Thyroid gland (tissue), 4 donors: ENCODE results near the gene ABHD12. TPM values are rescaled to one million over a fixed set of nuclear protein-coding genes. Genes with fewer than 3 reads are reported as not detected.

ENCODE experiments used
- DNase-seq, 2 donors: peaks; one replicate each; pipeline ENCODE4 v3.0.0-alpha.2; 2019
- H3K27ac ChIP-seq, 3 donors: fragments of 200-600 bp; sonication (generic); 1 replicate in 2 of 3; 2 replicates in 1 of 3; pipeline ENCODE4 v1.5.1; 2016 to 2019; ENCODE audit warnings: mild to moderate bottlenecking in 1 of 3, moderate library complexity in 1 of 3
- H3K27me3 ChIP-seq: fragments of 200-600 bp; sonication (generic); one replicate; pipeline ENCODE4 v1.5.1; 2019
- H3K36me3 ChIP-seq, 2 donors: fragments of 200-600 bp; sonication (generic); one replicate each; pipeline ENCODE4 v1.5.1; 2016 to 2019
- H3K4me1 ChIP-seq, 2 donors: fragments of 200-600 bp; sonication (generic); one replicate each; pipeline ENCODE4 v1.5.1; 2017 to 2019
- H3K4me3 ChIP-seq, 3 donors: fragments of 200-600 bp; sonication (generic); replicated peaks in 1 of 3; 1 replicate in 2 of 3; 2 replicates in 1 of 3; pipeline ENCODE4 v1.5.1; 2016; ENCODE audit warnings: mild to moderate bottlenecking in 1 of 3
- H3K9me3 ChIP-seq: fragments of 200-600 bp; sonication (generic); one replicate; pipeline ENCODE4 v1.5.1; 2017
- POLR2A ChIP-seq, 2 donors: fragments of 450-650 bp; IDR thresholded peaks; one replicate each; pipeline ENCODE4 v1.6.1; 2017; ENCODE audit warnings: antibody characterized with exemption in 2 of 2, mild to moderate bottlenecking in 2 of 2, moderate library complexity in 1 of 2
- WGBS, 2 donors: methylation state at CpG; one replicate each; pipeline ENCODE4 v1.1.5; 2017; 5-methylcytosine and 5-hydroxymethylcytosine counted together
- intact Hi-C: fragments of 100-400 bp; cut with DNase I; formaldehyde crosslinking; loops from one replicate; pipeline ENCODE4 v1.15.1; 2023
- total RNA-seq, 4 donors: library from RNA; depleted of rRNA; stranded (reverse); fragments of >200 nt; gene quantifications; one replicate each; pipeline ENCODE4 v1.2.3, GENCODE V29; 2016
- TF ChIP-seq, protein P1 (sequence below), 6 experiments: fragments of 200-600 bp in 3 of 6; fragments of 450-650 bp in 3 of 6; sonication (generic) in 3 of 6; IDR thresholded peaks; one replicate each; pipeline ENCODE4 v1.5.1; 2016 to 2019; ENCODE audit warnings: antibody characterized with exemption in 6 of 6, mild to moderate bottlenecking in 2 of 6, inconsistent platforms in 1 of 6, moderate library complexity in 1 of 6

ABHD12 gene
- 100 to 1,000 TPM; 103 to 212 (median 179) TPM for total RNA-seq

DNA sequence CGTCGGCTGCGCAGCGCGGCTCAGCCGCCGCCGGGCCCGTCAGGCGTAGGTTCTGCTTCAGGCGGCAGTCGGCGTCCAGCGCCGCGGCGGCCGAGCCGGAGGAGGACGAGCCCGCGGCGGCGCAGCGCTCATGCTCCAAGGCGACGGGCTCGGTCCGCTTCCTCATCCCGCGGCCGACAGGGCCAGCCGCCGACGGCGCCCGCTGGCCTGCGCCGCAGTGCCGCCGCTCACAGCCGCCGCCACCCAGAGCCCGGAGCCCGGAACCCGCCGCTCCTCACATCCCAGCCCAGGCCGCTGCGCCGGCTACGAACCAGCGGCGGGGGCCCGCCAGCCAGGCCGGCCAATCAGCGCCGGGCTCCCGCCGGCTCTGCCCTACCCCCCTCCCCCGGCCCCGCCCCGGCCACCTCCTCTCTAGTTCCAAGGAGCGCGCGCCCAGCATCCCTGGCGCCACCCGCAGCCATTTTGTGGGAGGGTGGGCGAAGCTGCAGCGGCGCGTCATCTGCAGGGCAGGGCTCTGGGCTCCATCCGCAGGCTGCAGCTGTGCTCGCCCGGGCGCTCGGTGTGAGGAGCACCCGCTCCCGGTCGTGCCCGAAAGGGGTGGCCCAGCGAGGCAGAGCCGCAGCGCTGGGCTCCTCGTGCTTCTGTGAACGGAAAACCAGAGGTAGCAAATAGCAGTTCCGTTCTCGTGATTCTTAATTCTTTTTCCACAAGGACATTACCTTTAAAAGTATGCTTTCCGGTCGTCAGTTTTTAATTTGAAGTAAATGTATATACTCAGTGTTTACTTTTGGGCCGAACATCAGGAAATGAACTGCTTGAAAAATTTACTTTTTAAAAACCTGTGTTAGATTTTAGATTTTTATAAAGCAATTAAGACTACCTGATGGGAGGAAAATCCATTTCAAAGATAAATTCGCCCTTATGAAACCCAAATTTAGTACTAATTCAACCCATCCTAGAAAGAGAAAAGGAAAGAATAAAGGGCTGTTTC is at the start of gene ABHD12:
TSS of gene ABHD12 (minus strand) at position 298 of the 991 bp plus-strand sequence. CDS start at position 166, 132 bp downstream.
- TF ChIP-seq POLR2A (IDR thresholded peaks at IDR 0.05): peak; percentile 72 to 94
- TF ChIP-seq, protein P1, sequence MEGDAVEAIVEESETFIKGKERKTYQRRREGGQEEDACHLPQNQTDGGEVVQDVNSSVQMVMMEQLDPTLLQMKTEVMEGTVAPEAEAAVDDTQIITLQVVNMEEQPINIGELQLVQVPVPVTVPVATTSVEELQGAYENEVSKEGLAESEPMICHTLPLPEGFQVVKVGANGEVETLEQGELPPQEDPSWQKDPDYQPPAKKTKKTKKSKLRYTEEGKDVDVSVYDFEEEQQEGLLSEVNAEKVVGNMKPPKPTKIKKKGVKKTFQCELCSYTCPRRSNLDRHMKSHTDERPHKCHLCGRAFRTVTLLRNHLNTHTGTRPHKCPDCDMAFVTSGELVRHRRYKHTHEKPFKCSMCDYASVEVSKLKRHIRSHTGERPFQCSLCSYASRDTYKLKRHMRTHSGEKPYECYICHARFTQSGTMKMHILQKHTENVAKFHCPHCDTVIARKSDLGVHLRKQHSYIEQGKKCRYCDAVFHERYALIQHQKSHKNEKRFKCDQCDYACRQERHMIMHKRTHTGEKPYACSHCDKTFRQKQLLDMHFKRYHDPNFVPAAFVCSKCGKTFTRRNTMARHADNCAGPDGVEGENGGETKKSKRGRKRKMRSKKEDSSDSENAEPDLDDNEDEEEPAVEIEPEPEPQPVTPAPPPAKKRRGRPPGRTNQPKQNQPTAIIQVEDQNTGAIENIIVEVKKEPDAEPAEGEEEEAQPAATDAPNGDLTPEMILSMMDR (IDR thresholded peaks at IDR 0.05): peak in 1 of 6 experiments; percentile 3
- peak; percentile 97 to 98 for DNase-seq
- intact Hi-C loops: loop anchor here (10.0 kb wide), 1 partner anchor 196 kb away; the partner anchor contains the start of gene ENTPD6

DNA sequence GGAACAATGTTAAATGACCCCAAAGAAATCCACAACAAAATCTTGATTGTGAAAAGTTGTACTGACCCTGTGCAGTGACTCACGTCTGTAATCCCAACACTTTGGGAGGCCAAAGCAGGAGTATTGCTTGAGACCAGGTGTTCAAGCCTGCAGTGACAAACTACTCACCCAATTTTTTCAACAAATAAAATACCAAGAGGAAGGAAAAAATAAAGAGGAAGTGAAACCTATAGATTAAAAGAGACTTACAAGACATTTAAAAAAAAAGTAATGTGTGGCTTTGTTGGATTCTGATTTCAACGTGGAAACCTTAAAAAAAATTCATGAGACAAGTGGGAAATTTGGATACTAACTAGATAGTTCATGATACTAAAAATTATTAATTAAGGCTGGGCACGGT is 48.7 kb upstream of the ABHD12 start:
- Histone ChIP-seq H3K4me1 (peaks cover 0 to 6% of the 10 kb centered on the region in 2 donors), H3K36me3 (no peaks in the 10 kb centered on the region), H3K27ac (no peak overlapping the region), H3K9me3 (no peaks in the 10 kb centered on the region), H3K27me3 (no peaks in the 10 kb centered on the region), H3K4me3 (no peak overlapping the region)
- DNase-seq: no peak
- intact Hi-C loops: no loop called here
- WGBS, 2 donors: 91 to 92% methylated on average over 3 of the region's 3 CpGs
- TF ChIP-seq POLR2A (IDR thresholded peaks at IDR 0.05): no peak
- TF ChIP-seq, protein P1 (IDR thresholded peaks at IDR 0.05): no peak

More for the DNA sequence above, at the start of gene ABHD12:
- no peaks in the 10 kb centered on the region for H3K36me3 ChIP-seq
- peak within 1 kb of the TSS; percentile 86 to 92 (median 90) for H3K27ac ChIP-seq
- 3 to 4% methylated on average over 18 to 26 of the region's 91 CpGs for WGBS, 2 donors
- H3K9me3 ChIP-seq: no peaks in the 10 kb centered on the region
- H3K27me3 ChIP-seq: no peaks in the 10 kb centered on the region
- peak within 1 kb of the TSS; percentile 49 to 85 (median 80) for H3K4me3 ChIP-seq
- peaks cover 19 to 24% of the 10 kb centered on the region in 2 donors for H3K4me1 ChIP-seq

DNA sequence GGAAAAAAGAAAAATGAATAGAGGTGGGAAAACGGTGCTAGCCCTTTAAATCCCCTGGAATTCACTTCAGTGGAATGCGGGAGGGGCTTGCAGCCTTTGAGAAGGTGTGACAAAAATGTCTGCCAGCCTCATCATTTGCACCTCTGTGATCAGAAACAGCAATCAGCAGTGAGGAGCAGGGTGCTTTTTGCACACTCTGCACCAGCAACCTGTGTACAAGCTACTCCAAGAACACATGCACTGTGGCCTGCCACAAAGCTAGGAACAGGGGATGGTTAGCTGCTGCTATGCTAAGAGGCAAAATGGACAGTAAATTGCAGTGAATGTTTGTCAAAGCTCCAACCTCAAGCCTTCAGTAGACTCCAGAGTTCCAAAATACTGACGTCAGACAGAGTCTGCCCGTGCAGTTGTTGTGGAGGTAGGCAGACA is 46.5 kb upstream of the ABHD12 start:
- Histone ChIP-seq H3K27ac (peak overlapping the region in 1 of 3 donors; percentile 1), H3K4me3 (no peak overlapping the region), H3K36me3 (no peaks in the 10 kb centered on the region), H3K4me1 (peaks cover 0 to 6% of the 10 kb centered on the region in 2 donors), H3K27me3 (no peaks in the 10 kb centered on the region), H3K9me3 (no peaks in the 10 kb centered on the region)
- intact Hi-C loops: no loop called here
- 38 to 50% methylated on average over 4 of the region's 4 CpGs for WGBS, 2 donors
- DNase-seq: peak in 1 of 2 donors; percentile 23
- TF ChIP-seq POLR2A (IDR thresholded peaks at IDR 0.05): no peak
- TF ChIP-seq, protein P1 (IDR thresholded peaks at IDR 0.05): no peak

DNA sequence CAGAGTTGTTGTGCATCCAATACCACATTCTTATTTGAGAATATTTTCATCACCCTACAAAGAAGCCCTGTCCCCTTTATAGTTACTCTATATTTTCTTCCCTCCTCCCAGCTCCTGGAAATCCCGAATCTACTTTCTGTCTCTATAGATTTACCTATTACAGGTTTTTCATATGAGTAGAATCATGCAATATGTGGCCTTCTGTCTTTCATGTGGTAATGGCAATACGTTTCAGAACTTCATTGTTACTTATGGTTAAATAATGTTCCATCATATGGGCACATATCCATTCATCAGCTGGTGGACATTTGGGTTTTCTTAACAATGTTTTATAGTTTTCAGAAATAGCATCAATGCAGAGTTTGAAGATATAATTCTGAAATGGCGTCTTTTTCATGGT is 33.9 kb upstream of the ABHD12 start:
- intact Hi-C loops: no loop called here
- Histone ChIP-seq H3K4me3 (no peak overlapping the region), H3K9me3 (no peaks in the 10 kb centered on the region), H3K27ac (no peak overlapping the region), H3K4me1 (no peaks in the 10 kb centered on the region), H3K36me3 (no peaks in the 10 kb centered on the region), H3K27me3 (no peaks in the 10 kb centered on the region)
- DNase-seq: no peak
- TF ChIP-seq, protein P1 (IDR thresholded peaks at IDR 0.05): no peak
- TF ChIP-seq POLR2A (IDR thresholded peaks at IDR 0.05): no peak
- WGBS, 2 donors: 96 to 97% methylated on average over 3 of the region's 3 CpGs

DNA sequence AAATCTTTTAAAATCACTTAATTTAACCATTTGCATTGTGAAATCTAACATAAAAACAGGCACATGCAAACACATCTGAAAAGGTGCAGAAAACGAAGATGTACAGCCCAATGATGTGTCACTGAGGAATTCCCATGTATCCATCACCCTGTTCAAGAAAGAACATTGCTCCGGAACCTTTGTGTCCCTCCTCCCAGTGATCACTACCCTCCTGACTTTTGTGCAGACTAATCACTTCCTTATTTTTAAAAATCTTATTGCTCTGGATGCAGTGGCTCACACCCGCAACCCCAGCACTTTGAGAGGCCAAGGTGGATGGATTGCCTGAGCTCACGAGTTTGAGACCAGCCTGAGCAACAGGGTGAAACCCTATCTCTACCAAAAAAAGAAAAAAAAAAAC is 31.4 kb upstream of the ABHD12 start:
- H3K27me3 ChIP-seq: no peaks in the 10 kb centered on the region
- no peak for DNase-seq
- H3K4me3 ChIP-seq: no peak overlapping the region
- no peaks in the 10 kb centered on the region for H3K4me1 ChIP-seq
- 90 to 95% methylated on average over 4 of the region's 4 CpGs for WGBS, 2 donors
- intact Hi-C loops: no loop called here
- no peak overlapping the region for H3K27ac ChIP-seq
- TF ChIP-seq POLR2A (IDR thresholded peaks at IDR 0.05): no peak
- TF ChIP-seq, protein P1 (IDR thresholded peaks at IDR 0.05): no peak
- no peaks in the 10 kb centered on the region for H3K36me3 ChIP-seq
- H3K9me3 ChIP-seq: no peaks in the 10 kb centered on the region
